GM12878 (cell line): ENCODE results near the gene MYO16.

ENCODE experiments used
- ATF7 ChIP-seq: fragments of 450-650 bp; IDR thresholded peaks from 2 replicates; pipeline ENCODE4 v1.6.1; 2016; ENCODE audit warnings: low read depth, mild to moderate bottlenecking
- NFYB ChIP-seq: IDR thresholded peaks from 2 replicates; pipeline ENCODE4 v1.6.1; 2011; ENCODE audit warnings: low read depth, mild to moderate bottlenecking, low read length, improper control_type of control experiment, moderate library complexity; ENCODE audit not compliant: insufficient read depth
- ZNF274 ChIP-seq: IDR thresholded peaks from one replicate; pipeline ENCODE4 v1.8.0; 2011; ENCODE audit not compliant: insufficient read length, insufficient read depth

- TF ChIP-seq NFYB (no peak), ZNF274 (no peak), ATF7 (no peak)
These were observed 530.9 kb downstream of the MYO16 start for GRCh38 chr13:109160357-109160756.
